ENCODE data around the gene CD160. TPM values are rescaled to one million over a fixed set of nuclear protein-coding genes. Genes with fewer than 3 reads are reported as not detected.
A peak's percentile ranks its signal among the peaks of the same experiment; 100 is the strongest.

CD160 gene
- total and polyA plus RNA-seq, 2 experiments from 2014 or later = 0.33 TPM; not detected in 1

GRCh38 chr1:145740269-145740668, 21.0 kb downstream of the CD160 start:
- Histone ChIP-seq H3K4me3 (no peak overlapping the region), H3K36me3 (ENCODE audit: low read depth) (peaks cover 19% of the 10 kb centered on the region), H3K79me2 (ENCODE audit: insufficient read depth) (no peaks in the 10 kb centered on the region), H3F3A (ENCODE audit: insufficient read depth) (0 out of 2 replicates have a peak, but pooled peaks cover 15% of the 10 kb centered on the region), H3K9ac (no peak overlapping the region), H3K27ac (no peak overlapping the region), H3K27me3 (replicated peaks; ENCODE audit: insufficient read depth) (no peaks in the 10 kb centered on the region), H3K4me2 (ENCODE audit: unreplicated experiment) (no peak overlapping the region), H3K9me3 (ENCODE audit: low read depth) (no peaks in the 10 kb centered on the region), H3K4me1 (ENCODE audit: insufficient read depth) (no peaks in the 10 kb centered on the region; the same call in 1 of the 2 replicates), H2AFZ (no peak overlapping the region), H3K9me2 (ENCODE audit: insufficient read depth) (no peaks in the 10 kb centered on the region), H4K20me1 (ENCODE audit: insufficient read depth) (no peaks in the 10 kb centered on the region)
- TF ChIP-seq EZH2phosphoT487 (IDR thresholded peaks at IDR 0.05; ENCODE audit: insufficient read depth, low read depth) (no peak), EZH2 (IDR thresholded peaks at IDR 0.05; ENCODE audit: insufficient read depth, poor library complexity, severe bottlenecking) (no peak)
- WGBS, 2 experiments (ENCODE audit: low coverage in 1 of 2, low lambda C conversion rate in 2 of 2, missing lambda C conversion rate in 2 of 2) = 83 to 86% methylated on average over 4 of the region's 4 CpGs
- peak; percentile 46 for DNase-seq
- in situ Hi-C loops (cut with MboI) = no loop called here

- H3K36me3 ChIP-seq (ENCODE audit: low read depth) = peaks cover 46% of the 10 kb centered on the region
Measured at GRCh38 chr1:145747398-145748247, 28.3 kb downstream of the CD160 start.

GRCh38 chr1:145750426-145750825, 31.1 kb downstream of the CD160 start:
- Histone ChIP-seq H3K4me2 (ENCODE audit: unreplicated experiment) (peak overlapping the region; percentile 49), H3K9ac (no peak overlapping the region), H4K20me1 (ENCODE audit: insufficient read depth) (no peaks in the 10 kb centered on the region), H3K9me2 (ENCODE audit: insufficient read depth) (no peaks in the 10 kb centered on the region), H3K9me3 (ENCODE audit: low read depth) (no peaks in the 10 kb centered on the region), H3K27me3 (replicated peaks; ENCODE audit: insufficient read depth) (no peaks in the 10 kb centered on the region), H3K79me2 (ENCODE audit: insufficient read depth) (peaks cover 26% of the 10 kb centered on the region), H3K27ac (peak overlapping the region; percentile 76), H2AFZ (no peak overlapping the region), H3K36me3 (ENCODE audit: low read depth) (peaks cover 35% of the 10 kb centered on the region), H3K4me3 (no peak overlapping the region), H3K4me1 (ENCODE audit: insufficient read depth) (peaks cover 32% of the 10 kb centered on the region), H3F3A (ENCODE audit: insufficient read depth) (peaks cover 40% of the 10 kb centered on the region)
- no peak for DNase-seq
- in situ Hi-C loops (cut with MboI) = loop anchor here (10.0 kb wide), 1 partner anchor 104 kb away; the partner anchor contains the start of gene PIAS3
- TF ChIP-seq EZH2 (IDR thresholded peaks at IDR 0.05; ENCODE audit: insufficient read depth, poor library complexity, severe bottlenecking) (no peak), EZH2phosphoT487 (IDR thresholded peaks at IDR 0.05; ENCODE audit: insufficient read depth, low read depth) (no peak)
- WGBS, 2 experiments (ENCODE audit: low coverage in 1 of 2, low lambda C conversion rate in 2 of 2, missing lambda C conversion rate in 2 of 2) = 97 to 99% methylated on average over 5 of the region's 5 CpGs

More at GRCh38 chr1:145747398-145748247, 28.3 kb downstream of the CD160 start:
- Histone ChIP-seq H3F3A (ENCODE audit: insufficient read depth) (peaks cover 28% of the 10 kb centered on the region), H4K20me1 (ENCODE audit: insufficient read depth) (no peaks in the 10 kb centered on the region), H3K9ac (no peak overlapping the region), H3K9me3 (ENCODE audit: low read depth) (no peaks in the 10 kb centered on the region), H3K4me1 (ENCODE audit: insufficient read depth) (peaks cover 27% of the 10 kb centered on the region), H3K4me2 (ENCODE audit: unreplicated experiment) (no peak overlapping the region), H3K79me2 (ENCODE audit: insufficient read depth) (no peaks in the 10 kb centered on the region), H3K27me3 (replicated peaks; ENCODE audit: insufficient read depth) (no peaks in the 10 kb centered on the region), H3K4me3 (no peak overlapping the region), H3K27ac (no peak overlapping the region), H3K9me2 (ENCODE audit: insufficient read depth) (no peaks in the 10 kb centered on the region), H2AFZ (no peak overlapping the region)
- 97% methylated on average over 9 of the region's 9 CpGs for WGBS, 2 experiments (ENCODE audit: low coverage in 1 of 2, low lambda C conversion rate in 2 of 2, missing lambda C conversion rate in 2 of 2)
- TF ChIP-seq EZH2 (IDR thresholded peaks at IDR 0.05; ENCODE audit: insufficient read depth, poor library complexity, severe bottlenecking) (no peak), EZH2phosphoT487 (IDR thresholded peaks at IDR 0.05; ENCODE audit: insufficient read depth, low read depth) (no peak)
- no peak for DNase-seq
- in situ Hi-C loops (cut with MboI) = no loop called here

- peak; percentile 98 for DNase-seq
- H3K4me2 ChIP-seq (ENCODE audit: unreplicated experiment) = peak overlapping the region; percentile 64
- no peaks in the 10 kb centered on the region for H3K9me3 ChIP-seq (ENCODE audit: low read depth)
- peak overlapping the region; percentile 76 for H3K27ac ChIP-seq
- peak overlapping the region; percentile 25 for H3K4me3 ChIP-seq
- H3K9ac ChIP-seq = peak overlapping the region; percentile 51
- H3K27me3 ChIP-seq (replicated peaks; ENCODE audit: insufficient read depth) = no peaks in the 10 kb centered on the region
- H3K9me2 ChIP-seq (ENCODE audit: insufficient read depth) = no peaks in the 10 kb centered on the region
- peaks cover 37% of the 10 kb centered on the region for H3K79me2 ChIP-seq (ENCODE audit: insufficient read depth)
- TF ChIP-seq EZH2 (IDR thresholded peaks at IDR 0.05; ENCODE audit: insufficient read depth, poor library complexity, severe bottlenecking) (no peak), EZH2phosphoT487 (IDR thresholded peaks at IDR 0.05; ENCODE audit: insufficient read depth, low read depth) (0 out of 2 replicates have a peak, but pooled peaks have one; percentile 59)
- no peaks in the 10 kb centered on the region for H4K20me1 ChIP-seq (ENCODE audit: insufficient read depth)
- 8 to 9% methylated on average over 5 of the region's 5 CpGs for WGBS, 2 experiments (ENCODE audit: low coverage in 1 of 2, low lambda C conversion rate in 2 of 2, missing lambda C conversion rate in 2 of 2)
- peaks cover 30% of the 10 kb centered on the region for H3K36me3 ChIP-seq (ENCODE audit: low read depth)
- peaks cover 40% of the 10 kb centered on the region for H3F3A ChIP-seq (ENCODE audit: insufficient read depth)
- peaks cover 32% of the 10 kb centered on the region for H3K4me1 ChIP-seq (ENCODE audit: insufficient read depth)
- no peak overlapping the region for H2AFZ ChIP-seq
- in situ Hi-C loops (cut with MboI) = loop anchor here (10.0 kb wide), 1 partner anchor 103 kb away; the partner anchor contains the start of gene PIAS3
Measured at GRCh38 chr1:145751491-145752037, 32.3 kb downstream of the CD160 start.

Measured in GM23248 (cell line).